Fibroblast of skin of left quadriceps (primary cell): Measurements from ENCODE around the gene CHAC2.
"Not testable (repeated sequence)": the region's sequence is repeated elsewhere in the genome, so short reads cannot be mapped to it uniquely, and the experiment has no call there.

Experiments
- DNase-seq, 2 experiments: peaks; one replicate each; pipeline ENCODE4 v3.0.0-alpha.2; 2013; ENCODE audit warnings: low read depth in 2 of 2

The CHAC2 gene

DNA sequence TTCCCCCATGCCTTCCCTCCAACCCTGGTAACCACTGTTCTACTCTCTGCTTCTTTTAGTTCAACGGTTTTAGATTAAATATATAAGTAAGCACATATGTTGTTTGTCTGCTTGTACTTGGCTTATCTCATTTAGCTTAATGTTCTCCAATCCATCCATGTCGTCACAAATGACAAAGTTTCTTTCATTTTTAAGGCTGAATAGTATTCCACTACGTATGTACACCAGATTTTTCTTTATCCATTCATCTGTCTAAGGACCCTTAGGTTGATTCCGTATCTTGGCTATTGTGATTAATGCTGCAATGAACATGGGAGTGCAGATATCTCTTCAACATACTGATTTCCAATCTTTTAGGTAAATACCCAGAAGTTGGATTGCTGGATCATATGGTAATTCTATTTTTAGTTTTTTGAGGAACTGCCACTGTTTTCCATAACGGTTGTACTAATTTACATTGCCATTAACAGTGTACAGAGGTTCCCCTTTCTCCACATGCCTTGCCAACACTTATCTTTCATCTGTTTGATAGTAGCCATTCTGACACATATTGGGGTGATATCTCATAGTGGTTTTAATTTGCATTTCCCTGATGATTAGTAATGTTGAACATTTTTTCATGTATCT lies 11.0 kb downstream of the CHAC2 start:
- DNase-seq = no peak

DNA sequence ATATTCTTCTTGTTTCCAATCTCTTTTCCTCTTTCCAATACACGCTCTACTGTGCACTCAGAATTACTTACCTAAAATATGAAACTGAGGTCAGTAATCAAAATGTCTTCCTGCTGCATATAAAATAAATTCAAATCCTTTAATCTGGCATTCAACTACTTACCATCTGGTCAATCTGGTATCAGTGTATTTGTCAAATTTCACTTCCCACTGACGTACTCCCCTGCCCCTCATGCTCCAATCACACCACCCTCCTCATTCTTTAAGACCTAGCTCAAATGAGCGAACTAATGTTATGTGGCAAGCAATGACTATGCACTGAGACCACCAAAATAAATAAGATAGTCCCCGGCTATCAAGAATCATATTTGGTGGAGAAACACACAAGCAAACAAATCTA lies 12.5 kb downstream of the CHAC2 start:
- DNase-seq = no peak

DNA sequence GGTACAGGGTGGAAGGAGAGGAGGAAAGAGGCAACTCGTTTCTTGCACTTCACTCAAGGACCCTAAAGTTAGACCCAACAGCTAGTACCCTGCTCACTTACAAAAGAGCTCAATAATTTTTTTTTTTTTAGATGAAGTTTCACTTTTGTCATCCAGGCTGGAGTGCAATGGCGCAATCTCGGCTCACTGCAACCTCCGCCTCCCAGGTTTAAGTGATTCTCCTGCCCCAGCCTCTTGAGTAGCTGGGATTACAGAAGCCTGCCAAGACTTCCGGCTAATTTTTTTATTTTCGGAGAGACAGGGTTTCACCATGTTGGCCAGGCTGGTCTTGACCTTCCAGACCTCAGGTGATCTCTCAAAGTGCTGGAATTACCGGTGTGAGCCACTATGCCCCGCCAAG lies 15.1 kb downstream of the CHAC2 start:
- DNase-seq = no peak

DNA sequence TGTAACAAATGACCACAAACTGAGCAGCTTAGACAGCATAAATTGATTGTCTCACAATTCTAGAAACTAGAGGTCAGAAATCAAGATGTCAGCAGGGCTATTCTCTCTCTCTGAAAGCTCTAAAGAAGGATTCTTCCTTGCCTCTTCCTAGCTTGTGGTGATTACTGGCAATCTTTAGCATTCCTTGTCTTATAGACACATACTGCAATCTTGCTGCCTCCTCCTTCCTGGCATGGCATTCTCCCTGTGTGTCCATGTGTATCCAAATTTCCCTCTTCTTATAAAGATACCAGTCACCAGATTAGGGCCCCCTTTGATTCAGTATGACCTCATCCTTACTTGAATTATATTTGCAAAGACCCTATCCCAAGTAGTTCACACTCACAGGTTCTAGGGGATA lies 16.8 kb downstream of the CHAC2 start:
- DNase-seq = no peak

DNA sequence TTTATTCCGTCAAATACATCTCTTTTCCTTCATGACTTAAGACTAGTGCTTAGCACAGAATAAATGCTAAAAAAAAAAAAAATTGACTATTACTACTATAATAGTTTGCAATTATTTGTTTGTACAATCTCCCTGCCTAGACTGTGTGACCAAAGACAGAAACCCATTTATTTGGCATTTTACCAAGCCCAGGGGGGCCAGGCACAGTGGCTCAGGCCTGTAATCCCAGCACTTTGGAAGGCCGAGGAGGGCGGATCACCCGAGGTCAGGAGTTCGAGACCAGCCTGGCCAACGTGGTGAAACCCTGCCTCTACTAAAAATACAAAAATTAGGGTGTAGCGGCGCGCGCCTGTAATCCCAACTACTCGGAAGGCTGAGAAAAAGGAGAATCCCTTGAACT lies 17.8 kb downstream of the CHAC2 start:
- no peak for DNase-seq

DNA sequence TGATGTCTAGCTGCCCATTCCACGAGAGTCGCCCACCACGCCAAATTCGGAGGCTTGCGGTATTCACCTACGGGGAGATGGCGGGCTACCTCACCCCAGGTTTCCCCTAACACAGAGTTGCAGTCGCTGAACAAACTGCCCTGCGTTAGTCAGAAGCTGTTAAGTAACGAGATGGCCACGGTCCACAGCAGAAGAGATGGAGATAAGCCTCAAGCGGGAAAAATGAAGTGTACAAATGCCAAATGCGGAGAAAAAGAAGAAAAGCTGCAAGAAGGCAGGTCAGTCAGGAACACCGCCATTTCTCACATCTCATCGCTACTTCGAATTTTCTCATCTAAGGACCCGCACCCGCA lies 18.7 kb downstream of the CHAC2 start:
- no peak for DNase-seq

DNA sequence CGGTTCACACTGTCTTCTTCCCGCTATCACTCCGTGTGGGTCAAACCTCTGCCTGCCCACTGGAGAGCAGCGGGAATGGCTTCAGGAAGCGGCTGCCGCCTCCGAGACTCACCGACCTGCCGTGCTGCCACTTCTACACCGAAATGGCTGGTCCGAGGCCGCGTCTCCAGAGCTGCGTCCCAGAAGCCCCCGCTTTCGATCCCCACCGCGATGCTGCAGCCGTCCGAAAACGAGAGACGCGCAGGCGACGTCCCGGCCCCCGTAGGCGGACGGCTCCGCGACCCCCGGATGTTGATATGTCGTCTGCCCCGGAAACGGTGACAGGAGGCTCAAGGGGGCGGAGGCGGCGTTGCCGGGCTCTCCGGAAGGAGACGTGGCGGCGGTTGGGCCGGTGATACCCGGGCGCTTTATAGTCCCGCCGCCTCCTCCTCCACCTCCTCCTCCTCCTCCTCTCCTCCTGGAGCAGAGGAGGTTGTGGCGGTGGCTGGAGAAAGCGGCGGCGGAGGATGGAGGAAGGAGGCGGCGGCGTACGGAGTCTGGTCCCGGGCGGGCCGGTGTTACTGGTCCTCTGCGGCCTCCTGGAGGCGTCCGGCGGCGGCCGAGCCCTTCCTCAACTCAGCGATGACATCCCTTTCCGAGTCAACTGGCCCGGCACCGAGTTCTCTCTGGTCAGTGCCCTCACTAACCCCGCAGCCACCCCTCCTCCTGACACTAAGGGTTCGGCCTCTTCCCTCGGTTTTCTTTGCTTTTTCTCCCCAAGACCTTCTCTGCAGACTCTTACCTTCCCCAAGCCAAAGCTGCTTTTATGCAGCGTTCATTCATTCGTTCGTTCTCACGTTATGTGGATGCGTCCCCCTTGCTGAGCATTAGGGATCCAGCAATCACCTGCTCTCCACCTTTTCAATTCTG lies 19.4 kb downstream of the CHAC2 start, which contains the start of the genes ASB3 and ERLEC1:
TSS of gene ASB3 (minus strand) at position 249 of the 909 bp plus-strand sequence. CDS start 21,381 bp downstream, outside the sequence.
TSS of gene ERLEC1 (plus strand) at position 340 of the 909 bp plus-strand sequence. CDS start at position 507, 167 bp downstream.
- DNase-seq = peak; percentile 79 to 81

DNA sequence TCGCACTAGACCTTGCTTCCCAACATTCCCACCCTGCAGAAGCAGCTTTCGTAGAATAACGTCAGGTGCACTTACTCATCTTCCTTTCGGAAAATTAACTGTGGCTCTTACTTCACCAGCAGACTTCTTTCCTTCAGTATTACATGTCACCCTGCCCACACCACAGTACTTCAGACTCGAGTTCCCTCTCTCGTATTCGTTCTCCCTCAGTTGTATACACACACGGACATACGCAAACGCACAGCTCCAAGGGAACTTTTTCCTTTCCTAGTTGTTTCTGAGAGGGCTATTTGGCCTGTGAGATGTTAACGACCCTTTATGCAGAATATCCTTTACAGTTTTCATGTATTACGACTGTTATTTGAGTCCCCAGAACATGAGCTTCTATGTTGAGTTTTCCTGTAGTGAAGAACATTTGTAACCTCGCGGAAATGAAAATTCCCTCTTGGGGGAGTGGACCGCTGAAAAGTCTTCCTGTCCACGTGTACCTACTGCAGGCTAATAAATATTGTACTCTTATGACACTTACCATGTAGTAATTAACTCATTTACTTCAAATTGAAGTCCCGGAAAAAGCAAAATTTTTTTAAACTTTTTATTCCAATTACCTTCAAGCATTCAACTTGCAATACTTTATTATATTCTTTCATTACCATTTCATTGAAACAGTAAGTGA lies 20.1 kb downstream of the CHAC2 start:
- DNase-seq = no peak

DNA sequence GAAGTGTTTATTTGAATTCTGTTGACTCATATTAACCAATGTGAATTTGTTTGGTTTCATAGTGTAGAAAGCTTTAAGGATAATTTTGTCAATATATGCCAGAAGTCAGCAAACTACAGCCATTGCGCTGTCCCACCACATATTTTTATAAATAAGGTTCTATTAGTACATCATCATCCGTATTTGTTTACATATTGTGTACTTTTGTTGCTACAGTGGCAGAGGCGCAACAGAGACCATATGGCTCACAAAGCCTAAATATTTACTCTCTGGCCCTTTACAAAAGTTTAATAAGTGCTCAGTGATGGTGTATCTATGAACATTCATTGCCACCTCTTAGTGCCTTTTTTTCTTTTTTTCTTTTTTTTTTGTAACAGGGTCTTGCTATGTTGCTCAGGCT lies 25.7 kb downstream of the CHAC2 start:
- DNase-seq = no peak

DNA sequence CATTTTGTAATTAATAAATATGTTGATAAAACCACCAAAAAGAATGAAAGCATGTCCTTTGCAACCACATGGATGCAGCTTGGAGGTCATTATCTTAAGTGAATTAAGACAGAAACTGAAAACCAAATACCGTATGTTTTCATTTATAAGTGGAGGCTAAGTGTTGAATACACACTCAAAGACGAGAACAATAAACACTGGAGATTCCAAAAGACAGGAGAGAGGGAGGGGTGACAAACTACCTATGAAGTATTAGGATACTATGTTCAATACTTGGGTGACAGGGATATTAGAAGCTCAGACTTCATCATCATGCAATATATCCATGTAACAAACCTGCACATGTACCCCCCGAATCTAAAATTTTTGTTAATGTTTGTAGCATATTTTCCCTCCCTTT lies 26.2 kb downstream of the CHAC2 start:
- no peak for DNase-seq

DNA sequence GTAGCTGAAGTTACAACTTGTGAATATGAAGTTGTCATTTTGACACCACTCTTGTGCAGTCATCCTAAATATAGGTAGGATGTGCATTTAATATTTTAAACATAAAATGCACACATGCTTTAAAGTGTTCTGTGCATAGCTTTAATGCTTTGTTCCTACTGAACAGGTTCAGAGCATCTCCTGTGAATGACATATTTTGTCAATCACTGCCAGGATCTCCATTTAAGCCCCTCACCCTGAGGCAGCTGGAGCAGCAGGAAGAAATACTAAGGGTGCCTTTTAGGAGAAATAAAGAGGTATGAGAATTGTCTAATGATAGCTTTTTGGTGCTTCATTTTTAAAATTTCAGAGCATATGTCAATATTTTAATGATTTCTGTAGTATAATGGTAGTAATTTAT lies 33.9 kb downstream of the CHAC2 start:
- DNase-seq = no peak

DNA sequence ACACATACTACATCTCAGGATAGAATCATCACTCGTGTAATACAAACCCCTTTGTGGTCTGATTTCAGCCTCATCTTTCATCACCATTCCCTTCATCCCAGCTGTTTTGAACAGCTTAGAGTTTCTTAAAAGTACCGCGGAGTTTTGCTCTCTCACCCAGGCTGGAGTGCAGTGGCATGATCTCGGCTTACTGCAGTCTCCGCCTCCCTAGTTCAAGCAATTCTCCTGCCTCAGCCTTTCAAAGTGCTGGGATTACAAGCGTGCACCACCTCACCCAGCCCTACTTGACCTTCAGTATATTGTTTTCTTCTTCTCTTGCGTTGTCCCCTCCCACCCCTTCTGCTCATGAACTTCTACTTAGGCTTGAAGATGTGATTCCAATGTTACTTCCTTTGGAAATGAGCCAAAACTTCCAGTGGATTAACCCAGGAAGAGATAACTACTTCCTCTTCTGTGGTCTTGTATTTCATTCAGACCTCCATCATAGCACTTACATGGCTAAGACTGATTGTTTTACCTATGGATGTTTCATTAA lies 35.1 kb downstream of the CHAC2 start:
- no peak for DNase-seq

DNA sequence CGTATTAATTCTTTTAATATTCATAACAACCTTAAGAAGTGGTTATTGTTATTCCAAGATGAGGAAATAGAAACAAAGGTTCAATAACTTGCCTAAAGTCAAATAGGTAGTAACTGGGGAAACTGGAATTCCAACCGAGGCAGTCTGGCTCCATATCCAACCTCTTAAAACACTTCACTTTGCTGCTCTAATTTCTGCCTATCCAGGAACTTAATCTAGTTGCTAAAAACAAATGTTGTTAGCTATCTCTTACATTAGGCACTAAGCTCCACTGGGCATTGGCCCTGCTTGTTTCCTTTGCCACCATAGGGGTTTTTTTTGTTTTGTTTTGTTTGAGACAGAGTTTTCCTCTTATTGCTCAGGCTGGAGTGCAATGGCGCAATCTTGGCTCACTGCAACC lies 44.0 kb downstream of the CHAC2 start:
- DNase-seq = no peak

DNA sequence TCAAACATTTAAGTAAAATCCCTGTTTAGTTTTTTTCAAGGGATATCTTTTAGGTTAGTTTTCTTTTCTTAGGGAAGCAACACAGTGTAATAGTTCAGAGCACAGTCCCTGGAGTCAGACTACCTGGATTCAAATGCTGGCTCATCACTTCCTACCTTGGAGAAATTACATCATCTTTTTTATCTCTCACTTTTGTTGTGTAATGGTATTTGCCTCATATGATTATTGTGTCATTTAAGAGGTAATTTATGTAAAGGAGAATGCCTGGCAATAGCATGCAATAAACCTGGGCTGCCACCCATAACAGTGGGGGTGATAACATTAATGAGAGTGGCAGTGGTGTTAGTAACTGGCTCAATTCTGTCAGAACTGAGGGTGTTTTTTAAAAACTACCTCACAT lies 45.5 kb downstream of the CHAC2 start:
- no peak for DNase-seq

DNA sequence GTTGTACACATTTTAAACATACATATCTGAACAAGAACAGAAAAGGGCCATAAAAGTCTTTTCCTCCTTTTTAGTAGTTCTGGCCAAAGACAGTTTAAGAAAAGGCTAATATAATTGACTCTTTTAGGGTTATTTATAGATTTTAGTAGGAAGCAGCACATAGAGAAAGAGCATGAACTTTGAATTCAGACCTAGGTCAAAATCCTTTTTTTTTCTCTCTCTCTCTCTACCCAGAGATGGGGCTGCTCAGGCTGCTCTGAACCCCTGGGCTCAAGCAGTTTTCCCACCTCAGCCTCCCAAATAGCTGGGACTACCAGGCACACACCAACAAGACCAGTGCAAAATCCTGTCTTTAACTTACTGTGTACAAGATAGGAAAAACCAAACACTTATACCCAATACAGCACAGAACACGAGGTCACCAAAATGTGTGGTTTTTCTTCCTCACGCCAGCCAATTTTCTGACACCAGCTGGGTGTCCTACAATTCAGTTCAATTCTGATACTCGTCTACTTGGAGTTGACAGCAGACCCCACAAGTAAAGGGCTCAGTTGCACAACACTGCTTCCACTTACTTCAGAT lies 51.3 kb downstream of the CHAC2 start:
- no peak for DNase-seq

DNA sequence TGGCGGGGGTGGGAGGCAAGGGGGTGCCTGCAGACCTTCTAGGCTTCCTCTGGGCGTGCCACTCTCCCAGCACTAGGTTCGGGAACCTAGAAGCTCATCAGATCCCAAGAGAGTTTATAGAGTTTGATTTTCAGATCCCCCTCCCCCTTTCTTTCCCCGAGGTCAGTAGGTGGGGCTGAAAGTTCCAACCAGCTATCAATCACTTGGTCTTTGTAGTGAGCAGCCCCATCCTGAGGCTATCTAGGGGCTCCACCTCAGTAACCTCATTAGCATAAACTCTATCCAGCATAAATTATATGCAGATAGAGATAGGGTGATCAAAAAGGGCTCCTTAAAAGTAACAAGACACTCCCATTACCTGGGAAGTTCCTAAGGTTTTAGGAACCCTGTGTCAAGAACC lies 52.0 kb downstream of the CHAC2 start:
- no peak for DNase-seq

DNA sequence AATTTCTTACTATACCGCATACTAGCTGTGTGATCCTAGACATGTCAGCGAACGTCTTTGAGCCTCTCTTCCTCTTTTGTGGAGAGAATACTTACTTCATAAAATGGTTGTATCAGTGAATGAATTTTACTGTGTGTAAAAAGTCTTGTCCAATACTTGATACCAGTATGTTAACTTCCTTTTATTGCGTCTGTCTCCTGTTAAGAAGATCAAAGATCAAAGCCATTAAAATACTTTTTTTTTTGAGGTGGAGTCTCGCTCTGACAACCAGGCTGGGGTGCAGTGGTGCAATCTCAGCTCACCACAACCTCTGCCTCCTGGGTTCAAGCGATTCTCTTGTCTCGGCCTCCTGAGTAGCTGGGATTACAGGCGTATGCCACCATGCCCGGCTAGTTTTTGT lies 52.4 kb downstream of the CHAC2 start:
- no peak for DNase-seq

DNA sequence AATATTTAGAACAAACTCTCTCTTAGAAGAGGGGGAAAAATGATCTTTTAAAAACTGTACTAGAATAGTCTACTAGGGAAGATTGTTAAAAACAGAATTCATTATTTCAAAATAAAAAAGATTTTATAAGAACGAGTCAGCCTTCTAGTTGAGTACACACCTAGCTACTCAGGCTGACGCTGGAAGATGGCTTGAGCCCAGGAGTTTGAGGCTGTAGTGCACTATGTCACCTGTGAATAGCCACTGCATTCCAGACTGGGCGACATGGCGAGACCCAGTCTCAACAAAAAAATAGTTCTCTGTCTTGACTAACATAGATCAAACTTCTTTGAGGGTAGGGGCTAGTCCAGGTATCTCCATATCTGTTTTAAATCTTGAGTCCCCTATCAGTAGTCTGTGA lies 53.1 kb downstream of the CHAC2 start:
- no peak for DNase-seq

DNA sequence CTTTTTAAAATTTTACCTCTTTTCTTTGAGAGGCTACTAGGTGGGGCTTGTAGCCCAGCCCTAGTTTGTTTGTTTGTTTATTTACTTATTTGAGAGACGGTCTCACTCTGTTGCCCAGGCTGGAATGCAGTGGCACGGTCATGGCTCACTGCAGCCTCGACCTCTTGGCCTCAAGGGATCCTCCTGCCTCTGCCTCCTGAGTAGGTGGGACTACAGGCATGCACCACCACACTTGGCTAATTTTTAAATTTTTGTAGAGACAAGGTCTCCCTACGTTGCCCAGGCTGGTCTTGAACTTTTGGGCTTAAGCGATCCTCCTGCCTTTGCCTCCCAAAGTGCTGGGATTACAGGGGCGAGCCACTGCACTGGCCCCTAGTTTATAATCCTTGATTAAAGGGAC lies 54.2 kb downstream of the CHAC2 start:
- DNase-seq = no peak

DNA sequence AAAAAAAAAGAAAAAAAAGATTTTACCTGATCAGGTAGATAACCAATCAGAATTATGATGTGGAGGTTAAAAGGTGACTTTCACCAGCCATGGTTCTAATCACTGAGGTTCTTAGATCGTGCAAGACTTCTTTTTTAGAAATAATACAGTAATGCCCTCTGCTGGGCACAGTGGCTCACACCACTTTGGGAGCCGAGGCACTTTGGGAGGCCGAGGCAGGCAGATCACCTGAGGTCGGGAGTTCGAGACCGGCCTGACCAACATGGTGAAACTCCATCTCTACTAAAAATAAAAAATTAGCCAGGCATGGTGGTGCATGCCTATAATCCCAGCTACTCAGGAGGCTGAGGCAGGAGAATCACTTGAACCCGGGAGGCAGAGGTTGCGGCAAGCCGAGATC lies 56.0 kb downstream of the CHAC2 start:
- DNase-seq = not testable (repeated sequence)
